Measurements from ENCODE around the gene CEP57L1. TPM values are rescaled to one million over a fixed set of nuclear protein-coding genes. Genes with fewer than 3 reads are reported as not detected.
"Not testable (repeated sequence)": the region's sequence is repeated elsewhere in the genome, so short reads cannot be mapped to it uniquely, and the experiment has no call there.

The CEP57L1 gene
- total RNA-seq, 1 donor from 2014 or later: 7.3 TPM

DNA sequence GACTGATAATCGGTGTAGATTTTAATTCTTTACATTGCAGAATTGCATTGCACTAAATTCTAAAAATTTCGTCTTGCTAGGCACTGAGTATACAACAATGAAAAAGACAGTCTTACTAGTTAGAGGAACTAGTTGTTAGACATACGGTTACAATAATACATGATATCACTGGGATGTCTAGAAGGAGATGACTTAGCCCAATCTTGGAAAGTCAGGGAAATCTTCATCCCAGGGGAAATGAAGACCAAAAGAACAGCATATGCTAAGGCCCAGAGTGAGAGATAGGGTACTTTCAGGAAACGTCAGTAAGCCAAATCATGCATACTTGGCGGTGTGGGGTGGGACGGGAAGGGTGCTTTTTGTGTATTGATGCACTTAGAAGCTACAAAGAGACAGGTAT is 901 bp downstream of the CEP57L1 start:
- ATAC-seq (no peak), DNase-seq (no peak)
- intact Hi-C loops (cut with micrococcal nuclease): no loop called here

DNA sequence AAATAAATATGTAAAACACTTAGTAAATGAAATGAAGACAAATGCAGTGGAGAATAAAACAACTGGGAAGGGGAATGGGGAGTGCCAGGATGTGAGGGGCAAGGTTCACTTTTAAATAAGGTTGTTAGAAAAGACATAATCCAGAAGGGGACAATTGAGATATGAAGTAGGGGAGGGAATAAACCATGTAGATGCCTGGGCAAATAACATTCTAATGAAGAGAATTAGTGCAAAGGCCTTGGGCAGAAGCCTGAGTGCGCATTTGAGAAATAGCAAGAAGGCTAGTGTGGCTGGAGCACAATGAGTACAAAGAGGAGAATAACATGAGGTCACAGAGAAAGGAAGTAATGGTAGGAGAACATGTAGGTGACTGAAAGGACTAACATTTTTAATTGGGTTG is 2.4 kb downstream of the CEP57L1 start:
- intact Hi-C loops (cut with micrococcal nuclease): no loop called here
- no peak for DNase-seq
- no peak for ATAC-seq

DNA sequence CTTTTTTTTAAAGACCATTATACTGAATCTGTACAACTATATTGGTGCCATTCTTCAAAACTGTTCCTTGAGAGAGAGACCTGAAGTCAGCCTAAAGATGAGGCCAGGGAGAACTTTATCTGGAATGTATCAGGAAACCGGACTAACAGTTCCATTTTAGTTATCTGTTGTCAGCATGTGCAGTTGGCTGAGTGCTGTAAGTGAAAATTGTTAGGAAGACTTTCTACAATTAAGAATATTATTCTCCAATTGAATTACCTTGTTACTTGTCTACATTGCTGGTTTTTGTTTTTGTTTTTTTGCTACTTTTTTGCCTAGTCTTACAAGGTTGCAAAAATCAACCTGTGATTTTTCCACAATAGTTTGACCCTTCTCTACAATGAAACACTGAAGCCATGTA is 7.5 kb downstream of the CEP57L1 start:
- ATAC-seq: no peak
- no peak for DNase-seq
- intact Hi-C loops (cut with micrococcal nuclease): no loop called here

DNA sequence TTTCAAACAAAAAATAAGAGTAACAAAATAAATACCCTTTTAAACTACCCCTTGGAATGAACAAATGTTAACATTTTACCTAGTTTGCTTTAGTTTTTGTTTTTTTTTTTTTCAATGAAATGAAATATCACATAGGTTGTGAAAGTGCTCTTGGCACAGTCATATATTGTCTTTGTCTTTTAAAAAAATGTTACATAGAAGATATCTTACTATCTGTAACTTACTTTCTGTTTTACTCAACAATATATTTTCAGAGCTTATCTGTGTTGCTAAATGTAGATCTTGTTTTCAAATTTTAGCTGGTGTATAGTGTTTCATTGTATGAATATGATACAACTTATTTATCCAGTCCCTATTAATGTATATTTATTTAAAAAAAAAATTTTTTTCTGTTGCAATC is 8.6 kb downstream of the CEP57L1 start:
- intact Hi-C loops (cut with micrococcal nuclease): no loop called here
- no peak for ATAC-seq
- no peak for DNase-seq

DNA sequence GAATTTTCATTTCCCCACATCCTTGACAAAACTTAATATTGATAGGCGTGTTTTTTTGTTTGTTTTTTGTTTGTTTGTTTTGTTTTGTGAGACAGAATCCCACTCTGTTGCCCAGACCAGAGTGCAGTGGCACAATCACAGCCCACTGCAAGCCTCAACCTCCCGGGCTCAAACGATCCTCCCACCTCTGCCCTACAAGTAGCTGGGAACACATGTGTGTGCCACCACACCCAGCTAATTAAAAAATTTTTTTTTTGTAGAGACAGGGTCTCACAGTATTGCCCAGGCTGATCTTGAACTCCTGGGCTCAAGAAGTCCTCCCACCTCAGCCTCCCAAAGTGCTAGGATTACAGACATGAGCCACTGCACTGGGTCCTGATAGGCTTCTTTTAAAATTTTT is 9.2 kb downstream of the CEP57L1 start:
- DNase-seq: no peak
- ATAC-seq: no peak
- intact Hi-C loops (cut with micrococcal nuclease): no loop called here

DNA sequence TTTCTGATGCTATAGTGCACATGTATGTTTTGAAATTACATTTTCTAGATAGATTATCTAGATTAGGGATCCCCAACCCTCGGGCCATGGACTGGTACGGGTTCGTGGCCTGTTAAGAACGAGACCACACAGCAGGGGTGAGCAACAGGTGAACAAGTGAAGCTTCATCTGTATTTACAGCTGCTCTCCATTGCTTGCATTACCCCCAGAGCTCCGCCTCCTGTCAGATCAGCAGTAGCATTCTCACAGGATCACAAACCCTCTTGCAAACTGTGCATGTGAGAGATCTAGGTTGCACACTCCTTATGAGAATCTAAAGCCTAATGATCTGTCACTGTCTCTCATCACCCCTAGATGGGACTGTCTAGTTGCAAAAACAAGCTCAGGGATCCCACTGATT is 10.4 kb downstream of the CEP57L1 start:
- ATAC-seq (no peak), DNase-seq (no peak)
- intact Hi-C loops (cut with micrococcal nuclease): no loop called here

DNA sequence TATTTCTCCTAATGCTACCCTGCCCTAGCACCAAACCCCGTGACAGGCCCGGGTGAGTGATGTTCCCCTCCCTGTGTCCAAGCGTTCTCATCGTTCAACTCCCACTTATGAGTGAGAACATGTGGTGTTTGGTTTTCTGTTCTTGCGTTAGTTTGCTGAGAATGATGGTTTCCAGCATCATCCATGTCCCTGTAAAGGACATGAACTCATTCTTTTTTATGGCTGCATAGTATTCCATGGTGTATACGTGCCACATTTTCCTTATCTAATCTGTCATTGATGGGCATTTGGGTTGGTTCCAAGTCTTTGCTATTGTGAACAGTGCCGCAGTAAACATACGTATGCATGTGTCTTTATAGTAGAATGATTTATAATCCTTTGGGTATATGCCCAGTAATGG is 14.4 kb downstream of the CEP57L1 start:
- intact Hi-C loops (cut with micrococcal nuclease); ATAC-seq; DNase-seq: not testable (repeated sequence)

DNA sequence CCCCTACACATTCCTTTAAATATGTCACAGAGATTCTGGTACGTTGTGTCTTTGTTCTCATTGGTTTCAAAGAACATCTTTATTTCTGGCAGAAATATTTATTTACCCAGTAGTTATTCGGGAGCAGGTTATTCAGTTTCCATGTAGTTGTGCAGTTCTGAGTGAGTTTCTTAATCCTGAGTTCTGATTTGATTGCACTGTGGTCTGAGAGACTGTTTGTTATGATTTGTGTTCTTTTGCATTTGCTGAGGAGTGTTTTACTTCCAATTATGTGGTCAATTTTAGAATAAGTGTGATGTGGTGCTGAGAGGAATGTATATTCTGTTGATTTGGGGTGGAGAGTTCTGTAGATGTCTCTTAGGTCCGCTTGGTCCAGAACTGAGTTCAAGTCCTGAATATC is 17.4 kb downstream of the CEP57L1 start:
- DNase-seq; intact Hi-C loops (cut with micrococcal nuclease); ATAC-seq: not testable (repeated sequence)

DNA sequence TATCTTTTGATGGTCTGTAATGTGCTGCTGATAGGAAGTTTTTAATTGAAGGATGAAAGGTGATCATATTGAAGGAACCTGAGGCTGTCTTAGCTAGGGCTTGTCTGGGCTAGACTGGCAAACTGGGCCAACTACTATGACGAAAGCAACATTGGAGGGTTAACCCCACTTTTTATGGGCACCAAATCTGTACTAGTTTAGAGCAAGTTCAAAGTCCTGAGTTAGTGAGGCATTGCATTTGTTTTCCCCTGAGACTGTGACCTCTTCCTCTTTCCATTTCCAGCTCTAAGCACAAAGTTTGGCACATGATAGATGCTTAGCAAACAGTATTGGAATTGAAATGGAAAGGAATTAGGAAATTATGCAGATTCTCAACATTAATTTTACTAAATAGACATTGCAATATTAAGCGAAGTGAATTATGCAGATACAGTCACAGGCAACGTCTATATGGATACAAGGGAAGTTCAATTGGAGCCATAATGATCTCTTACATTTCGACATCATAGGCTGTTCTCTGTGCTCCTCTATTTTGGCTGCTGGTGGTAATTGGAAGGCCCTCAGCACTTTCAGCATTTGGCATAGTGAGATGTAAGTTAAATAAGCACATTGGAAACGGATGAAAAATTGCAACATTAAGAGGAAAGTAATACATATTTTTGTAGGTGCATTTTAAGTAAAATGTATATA is 22.2 kb downstream of the CEP57L1 start:
- DNase-seq: no peak
- peak; percentile 64 for ATAC-seq
- intact Hi-C loops (cut with micrococcal nuclease): no loop called here

DNA sequence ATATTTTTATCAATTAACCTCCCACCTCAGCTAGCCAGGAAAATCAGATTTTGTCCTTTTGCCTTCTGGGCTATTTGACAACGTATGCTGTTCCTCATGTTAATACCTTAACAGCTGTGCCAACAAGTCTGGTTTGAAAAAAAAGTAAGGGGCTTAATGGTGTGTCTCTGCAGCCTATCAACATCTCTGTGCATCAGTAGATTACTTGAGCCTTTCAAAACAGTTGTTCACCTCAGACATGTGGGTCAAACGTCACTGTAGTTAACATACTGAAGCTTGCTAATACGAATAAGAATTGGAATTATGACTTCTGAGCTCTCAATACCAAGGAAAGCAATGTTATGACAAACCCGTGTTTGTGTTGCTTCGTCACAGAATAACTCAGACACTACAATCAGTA is 23.0 kb downstream of the CEP57L1 start:
- no peak for ATAC-seq
- no peak for DNase-seq
- intact Hi-C loops (cut with micrococcal nuclease): no loop called here

DNA sequence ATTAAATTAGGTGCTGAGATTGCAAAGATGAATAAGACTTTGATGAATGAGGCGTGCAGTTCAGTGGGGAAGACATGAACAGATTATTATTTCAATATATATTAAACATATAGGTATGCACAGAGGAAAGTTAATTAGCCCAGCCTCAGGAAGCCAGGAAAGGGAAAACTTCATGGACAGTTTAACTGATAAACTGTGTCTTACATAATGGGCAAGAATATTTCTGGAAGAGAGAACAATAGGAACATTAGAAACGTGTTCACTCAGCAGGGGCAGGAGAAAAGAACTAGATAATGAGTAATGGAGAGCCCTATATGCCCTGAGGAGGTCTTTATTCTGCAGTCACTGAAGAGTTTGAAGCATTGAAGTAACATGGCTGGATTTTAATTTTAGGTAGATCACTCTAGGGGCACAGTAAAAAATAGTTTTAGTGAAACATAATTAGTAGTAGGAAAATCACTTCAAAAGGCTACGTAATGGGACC is 23.6 kb downstream of the CEP57L1 start:
- no peak for DNase-seq
- ATAC-seq: no peak
- intact Hi-C loops (cut with micrococcal nuclease): no loop called here

DNA sequence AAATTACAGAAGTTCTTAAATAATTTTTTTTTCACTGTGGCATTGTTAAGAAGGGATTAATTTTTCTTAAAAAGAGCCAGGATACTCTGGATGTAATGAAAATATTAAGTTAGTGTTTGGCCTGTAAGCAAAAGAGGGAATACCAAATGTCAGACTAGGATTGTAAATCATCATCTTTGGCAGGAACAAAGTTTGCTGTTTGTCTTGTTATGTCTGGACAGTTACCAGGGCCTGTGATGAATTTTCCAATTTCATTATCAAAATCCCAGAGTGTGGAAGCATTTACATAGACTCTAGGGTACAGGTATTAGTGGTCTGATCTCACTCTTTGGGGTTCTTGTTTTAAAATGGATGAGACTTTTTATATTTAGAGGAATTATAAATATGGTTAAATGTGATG is 26.1 kb downstream of the CEP57L1 start:
- intact Hi-C loops (cut with micrococcal nuclease): no loop called here
- peak; percentile 36 for ATAC-seq
- DNase-seq: no peak

DNA sequence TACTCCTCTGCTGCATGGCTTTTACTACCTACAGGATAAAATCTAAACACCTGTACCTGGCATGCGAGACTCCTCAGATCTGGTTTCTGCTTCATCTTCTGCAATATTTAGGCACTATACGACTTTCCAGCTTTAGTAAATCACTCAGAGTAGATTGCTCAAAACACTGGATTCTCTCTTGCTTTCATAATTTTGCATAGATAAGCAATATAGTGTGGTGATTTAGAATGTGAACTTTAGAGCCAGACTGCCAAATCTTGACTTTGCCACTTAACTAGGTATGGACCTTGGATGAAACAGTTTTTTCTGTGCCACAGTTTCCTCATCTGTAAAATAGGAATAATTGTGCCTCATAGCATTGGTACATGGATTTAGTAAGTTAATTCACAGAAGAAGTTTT is 28.9 kb downstream of the CEP57L1 start:
- ATAC-seq (no peak), DNase-seq (no peak)
- intact Hi-C loops (cut with micrococcal nuclease): no loop called here

DNA sequence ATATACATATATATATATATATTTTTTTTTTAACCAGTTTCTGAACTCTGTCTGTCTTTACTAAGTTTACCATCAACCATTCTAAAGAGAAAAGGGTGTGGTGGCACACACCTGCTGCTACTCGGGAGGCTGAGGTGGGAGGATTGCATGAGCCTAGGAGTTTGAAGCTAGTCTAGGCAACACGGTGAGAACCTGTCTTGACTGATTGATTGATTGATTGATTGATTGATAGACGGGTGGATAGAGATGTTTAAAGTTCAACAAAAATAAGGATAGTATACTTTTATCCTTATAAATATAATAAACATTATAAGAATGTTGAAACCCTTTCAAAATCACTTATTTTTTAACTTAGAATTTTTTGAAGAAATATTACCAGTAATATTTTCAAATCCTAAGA is 30.2 kb downstream of the CEP57L1 start:
- no peak for ATAC-seq
- no peak for DNase-seq
- intact Hi-C loops (cut with micrococcal nuclease): no loop called here

DNA sequence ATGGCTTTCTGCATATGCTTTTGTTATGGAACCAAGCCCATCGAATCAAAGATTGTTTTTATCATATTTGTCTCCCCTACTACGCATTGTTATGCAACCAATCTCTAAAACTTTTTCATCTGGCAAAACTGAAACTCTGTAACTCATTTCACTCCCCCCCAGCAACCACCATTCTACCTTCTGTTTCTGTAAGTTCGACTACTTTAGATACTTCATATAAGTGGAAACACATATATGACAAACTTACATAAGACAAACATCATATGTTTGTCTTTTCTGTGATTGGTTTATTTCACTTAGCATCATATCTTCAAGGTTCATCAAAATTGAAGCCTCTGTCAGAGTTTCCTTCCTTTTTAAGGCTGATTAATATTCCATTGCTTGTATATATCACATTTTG is 34.8 kb downstream of the CEP57L1 start:
- intact Hi-C loops (cut with micrococcal nuclease): no loop called here
- ATAC-seq: no peak
- no peak for DNase-seq

DNA sequence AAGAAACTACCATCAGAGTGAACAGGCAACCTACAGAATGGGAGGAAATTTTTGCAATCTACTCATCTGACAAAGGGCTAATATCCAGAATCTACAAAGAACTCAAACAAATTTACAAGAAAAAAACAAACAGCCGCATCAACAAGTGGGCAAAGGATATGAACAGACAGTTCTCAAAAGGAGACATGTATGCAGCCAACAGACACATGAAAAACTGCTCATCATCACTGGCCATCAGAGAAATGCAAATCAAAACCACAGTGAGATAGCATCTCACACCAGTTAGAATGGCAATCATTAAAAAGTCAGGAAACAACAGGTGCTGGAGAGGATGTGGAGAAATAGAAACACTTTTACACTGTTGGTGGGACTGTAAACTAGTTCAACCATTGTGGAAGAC is 40.3 kb downstream of the CEP57L1 start:
- ATAC-seq; intact Hi-C loops (cut with micrococcal nuclease): not testable (repeated sequence)

DNA sequence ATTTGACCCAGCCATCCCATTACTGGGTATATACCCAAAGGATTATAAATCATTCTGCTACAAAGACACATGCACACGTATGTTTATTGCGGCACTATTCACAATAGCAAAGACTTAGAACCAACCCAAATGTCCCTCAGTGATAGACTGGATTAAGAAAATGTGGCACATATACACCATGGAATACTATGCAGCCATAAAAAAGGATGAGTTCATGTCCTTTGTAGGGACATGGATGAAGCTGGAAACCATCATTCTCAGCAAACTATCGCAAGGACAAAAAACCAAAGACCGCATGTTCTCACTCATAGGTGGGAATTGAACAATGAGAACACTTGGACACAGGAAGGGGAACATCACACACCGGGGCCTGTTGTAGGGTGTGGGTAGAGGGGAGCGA is 40.7 kb downstream of the CEP57L1 start:
- DNase-seq; ATAC-seq; intact Hi-C loops (cut with micrococcal nuclease): not testable (repeated sequence)

More for the DNA sequence above, 40.3 kb downstream of the CEP57L1 start:
- DNase-seq: not testable (repeated sequence)

DNA sequence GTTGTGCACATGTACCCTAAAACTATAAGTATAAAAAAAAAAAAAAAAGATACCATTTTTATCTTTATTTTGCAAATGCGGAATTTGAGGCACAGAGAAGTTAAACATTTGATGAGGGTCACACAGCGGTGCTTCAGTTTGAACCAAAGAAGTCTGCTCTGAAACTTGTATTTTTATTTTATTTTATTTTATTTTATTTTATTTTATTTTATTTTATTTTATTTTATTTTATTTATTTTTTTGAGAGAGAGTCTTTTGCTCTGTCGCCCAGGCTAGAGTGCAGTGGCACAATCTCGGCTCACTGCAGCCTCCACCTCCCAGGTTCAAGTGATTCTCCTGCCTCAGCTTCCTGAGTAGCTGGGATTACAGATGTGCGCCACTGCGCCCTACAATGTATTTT is 41.2 kb downstream of the CEP57L1 start:
- DNase-seq; ATAC-seq; intact Hi-C loops (cut with micrococcal nuclease): not testable (repeated sequence)

DNA sequence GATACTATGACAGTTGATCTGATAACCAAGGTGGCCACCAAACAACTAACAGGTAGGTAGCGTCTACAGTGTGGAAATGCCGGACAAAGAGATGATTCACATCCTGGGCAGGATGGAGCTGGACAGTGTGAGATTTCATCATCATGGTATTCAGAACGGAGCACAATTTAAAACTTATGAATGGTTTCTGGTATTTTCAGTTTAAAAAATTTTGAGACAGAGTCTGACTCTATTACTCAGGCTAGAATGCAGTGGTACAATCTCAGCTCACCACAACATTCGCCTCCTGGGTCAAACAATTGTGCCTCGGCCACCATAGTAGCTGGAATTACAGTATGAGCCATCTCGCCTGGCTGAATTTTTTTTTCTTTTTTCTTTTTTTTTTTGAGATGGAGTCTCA is 43.8 kb downstream of the CEP57L1 start:
- no peak for ATAC-seq
- DNase-seq: no peak
- intact Hi-C loops (cut with micrococcal nuclease): no loop called here

DNA sequence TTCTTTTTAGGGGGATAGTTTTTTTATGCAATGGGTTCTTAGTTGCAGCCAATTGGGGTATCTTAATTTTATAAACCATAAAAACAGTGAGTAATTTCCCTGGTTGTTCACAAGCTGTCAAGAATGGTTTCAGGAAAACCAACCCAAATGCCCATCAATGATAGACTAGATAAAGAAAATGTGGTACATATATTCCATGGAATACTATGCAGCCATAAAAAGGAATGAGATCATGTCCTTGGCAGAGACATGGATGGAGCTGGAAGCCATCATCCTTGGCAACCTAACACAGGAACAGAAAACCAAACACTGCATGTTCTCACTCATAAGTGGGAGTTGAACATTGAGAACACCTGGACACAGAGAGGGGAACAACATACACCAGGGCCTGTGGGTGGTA is 46.8 kb downstream of the CEP57L1 start:
- DNase-seq; intact Hi-C loops (cut with micrococcal nuclease); ATAC-seq: not testable (repeated sequence)

DNA sequence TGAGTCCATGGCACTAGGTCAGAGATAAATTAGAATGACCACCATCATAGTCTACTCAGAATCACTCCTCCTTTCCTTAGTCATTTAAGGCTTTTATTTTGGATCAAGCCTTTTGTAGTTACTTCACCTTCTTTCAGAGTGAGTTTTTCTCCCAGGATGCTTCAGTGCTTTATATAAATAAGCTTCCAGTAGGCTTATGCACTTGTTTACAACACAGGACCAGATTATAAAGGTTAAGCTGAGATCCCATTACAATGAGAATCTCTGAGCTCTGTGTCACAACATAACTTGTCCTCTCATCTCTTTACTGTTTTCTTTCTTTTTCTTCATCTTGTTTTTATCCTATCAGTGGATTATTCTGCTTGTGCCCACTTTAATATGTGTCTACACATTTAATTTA is 47.9 kb downstream of the CEP57L1 start:
- DNase-seq: no peak
- ATAC-seq: no peak
- intact Hi-C loops (cut with micrococcal nuclease): no loop called here

Data from left ventricle myocardium superior (tissue), 1 donor.